ENCODE results near the gene DBH.

Gene DBH

GRCh38 chr9:133643978-133644760 lies 8.0 kb downstream of the DBH start:
- DNase-seq (ENCODE audit: low spot score), result no peak

- no peak for DNase-seq (ENCODE audit: low spot score)
These were observed 9.0 kb downstream of the DBH start for GRCh38 chr9:133645021-133645765.

GRCh38 chr9:133647148-133647547 lies 11.0 kb downstream of the DBH start:
- DNase-seq (ENCODE audit: low spot score), result no peak

GRCh38 chr9:133647765-133648469 lies 11.8 kb downstream of the DBH start:
- no peak for DNase-seq (ENCODE audit: low spot score)

GRCh38 chr9:133649194-133649593 lies 13.0 kb downstream of the DBH start:
- DNase-seq (ENCODE audit: low spot score), result no peak

GRCh38 chr9:133650026-133650425 lies 13.9 kb downstream of the DBH start:
- DNase-seq (ENCODE audit: low spot score), result no peak

- DNase-seq (ENCODE audit: low spot score), result no peak
These were observed 17.5 kb downstream of the DBH start for GRCh38 chr9:133653638-133654037.

- no peak for DNase-seq (ENCODE audit: low spot score)
These were observed 18.8 kb downstream of the DBH start for GRCh38 chr9:133654736-133655657.

GRCh38 chr9:133655701-133656100 lies 19.5 kb downstream of the DBH start:
- DNase-seq (ENCODE audit: low spot score), result no peak

GRCh38 chr9:133656211-133657119 lies 20.3 kb downstream of the DBH start:
- no peak for DNase-seq (ENCODE audit: low spot score)

- no peak for DNase-seq (ENCODE audit: low spot score)
These were observed 21.0 kb downstream of the DBH start for GRCh38 chr9:133657120-133657661.

- DNase-seq (ENCODE audit: low spot score), result no peak
These were observed 22.6 kb downstream of the DBH start for GRCh38 chr9:133658442-133659431.

GRCh38 chr9:133659516-133659915 lies 23.4 kb downstream of the DBH start:
- DNase-seq (ENCODE audit: low spot score), result no peak

GRCh38 chr9:133661846-133662540 lies 25.8 kb downstream of the DBH start:
- DNase-seq (ENCODE audit: low spot score), result no peak

- DNase-seq (ENCODE audit: low spot score), result peak; percentile 18
These were observed 28.2 kb downstream of the DBH start for GRCh38 chr9:133664173-133665050.

- no peak for DNase-seq (ENCODE audit: low spot score)
These were observed 28.9 kb downstream of the DBH start for GRCh38 chr9:133665096-133665495.

- no peak for DNase-seq (ENCODE audit: low spot score)
These were observed 29.4 kb downstream of the DBH start for GRCh38 chr9:133665535-133665934.

Measured in NAMALWA (cell line).